Liver (tissue), 9 donors: ENCODE results near the gene COX20. TPM values are rescaled to one million over a fixed set of nuclear protein-coding genes. Genes with fewer than 3 reads are reported as not detected.
"Not testable (repeated sequence)": the region's sequence is repeated elsewhere in the genome, so short reads cannot be mapped to it uniquely, and the experiment has no call there.

ENCODE experiments used
- DNase-seq: peaks from one replicate; pipeline ENCODE4 v3.0.0-alpha.2; 2017; ENCODE audit warnings: low spot score
- H3K27ac ChIP-seq, 2 donors: one replicate each; pipeline ENCODE4 v1.7.0; 2013; ENCODE audit warnings: inconsistent platforms in 2 of 2, low read length in 2 of 2, control low read depth in 1 of 2, low read depth in 1 of 2, mild to moderate bottlenecking in 1 of 2
- H3K27me3 ChIP-seq, 4 donors: one replicate each; pipeline versions ENCODE4 v1.6.1 to v1.7.0; 2013; ENCODE audit warnings: low read length in 3 of 4, inconsistent platforms in 1 of 4, mild to moderate bottlenecking in 1 of 4, moderate library complexity in 1 of 4; ENCODE audit not compliant: control insufficient read depth in 4 of 4, insufficient read depth in 4 of 4
- H3K36me3 ChIP-seq, 4 donors: one replicate each; pipeline versions ENCODE4 v1.6.1 to v1.7.0; 2013; ENCODE audit warnings: low read length in 3 of 4, mild to moderate bottlenecking in 3 of 4, low read depth in 1 of 4, moderate library complexity in 1 of 4; ENCODE audit not compliant: control insufficient read depth in 4 of 4, insufficient read depth in 3 of 4
- H3K4me1 ChIP-seq, 4 donors: one replicate each; pipeline versions ENCODE4 v1.6.1 to v1.7.0; 2013; ENCODE audit warnings: low read length in 3 of 4, mild to moderate bottlenecking in 3 of 4, moderate library complexity in 1 of 4; ENCODE audit not compliant: control insufficient read depth in 4 of 4, insufficient read depth in 4 of 4
- H3K4me3 ChIP-seq, 3 donors: one replicate each; pipeline versions ENCODE4 v1.6.1 to v1.7.0; 2013; ENCODE audit warnings: low read length in 3 of 3, control low read depth in 1 of 3, low read depth in 1 of 3, mild to moderate bottlenecking in 1 of 3
- H3K9ac ChIP-seq, 2 donors: one replicate each; pipeline ENCODE4 v1.7.0; 2013; ENCODE audit warnings: low read length in 2 of 2, mild to moderate bottlenecking in 2 of 2, moderate library complexity in 2 of 2, control low read depth in 1 of 2, low read depth in 1 of 2
- H3K9me3 ChIP-seq, 4 donors: one replicate each; pipeline versions ENCODE4 v1.6.1 to v1.7.0; 2013; ENCODE audit warnings: low read length in 3 of 4; ENCODE audit not compliant: control insufficient read depth in 4 of 4
- ATF3 ChIP-seq: IDR thresholded peaks from 2 replicates; pipeline ENCODE4 v1.6.1; 2016; ENCODE audit warnings: antibody characterized with exemption
- HNF4A ChIP-seq, 2 donors: conservative IDR thresholded peaks; 2 replicates each; pipeline ENCODE4 v1.6.1; 2016; ENCODE audit warnings: antibody characterized with exemption in 2 of 2, mild to moderate bottlenecking in 2 of 2
- HNF4G ChIP-seq: IDR thresholded peaks from 2 replicates; pipeline ENCODE4 v1.6.1; 2016; ENCODE audit warnings: antibody characterized with exemption
- JUND ChIP-seq, 2 donors: IDR thresholded peaks; 2 replicates each; pipeline ENCODE4 v1.6.1; 2016; ENCODE audit warnings: antibody characterized with exemption in 2 of 2
- MAX ChIP-seq: IDR thresholded peaks from 2 replicates; pipeline ENCODE4 v1.6.1; 2016; ENCODE audit warnings: antibody characterized with exemption
- RAD21 ChIP-seq, 2 donors: IDR thresholded peaks; 2 replicates each; pipeline ENCODE4 v1.6.1; 2016; ENCODE audit warnings: antibody characterized with exemption in 2 of 2, mild to moderate bottlenecking in 2 of 2
- YY1 ChIP-seq: IDR thresholded peaks from 2 replicates; pipeline ENCODE4 v1.6.1; 2016; ENCODE audit warnings: antibody characterized with exemption, mild to moderate bottlenecking
- ZBTB33 ChIP-seq: IDR thresholded peaks from 2 replicates; pipeline ENCODE4 v1.6.1; 2016; ENCODE audit warnings: antibody characterized with exemption
- WGBS: extraction: QIAGEN DNeasy Blood & Tissue Kit; methylation state at CpG from one replicate; pipeline ENCODE4 v1.1.7; 2013; 5-methylcytosine and 5-hydroxymethylcytosine counted together
- polyA plus RNA-seq, 2 donors: library from polyadenylated mRNA; stranded (reverse) in 1 of 2; unstranded in 1 of 2; fragments of 200-250 nt in 1 of 2; fragments of >200 nt in 1 of 2; fragmentation: Nextera tagmentation in 1 of 2; extraction: Ambion mirVana in 1 of 2; gene quantifications; one replicate each; pipeline versions ENCODE4 v1.2.1 to v1.2.3, GENCODE V29; 2013 to 2015
- total RNA-seq, 2 donors: library from RNA; depleted of rRNA; stranded (reverse); fragments of >200 nt; gene quantifications; one replicate each; pipeline ENCODE4 v1.2.3, GENCODE V29; 2014
- TF ChIP-seq, protein P1 (sequence below): fragments of 150-350 bp; IDR thresholded peaks from 2 replicates; pipeline ENCODE4 v1.5.1; 2017; ENCODE audit warnings: improper control_type of control experiment, low read depth, low read length; ENCODE audit not compliant: missing input control
- TF ChIP-seq, protein P2 (sequence below): IDR thresholded peaks from 2 replicates; pipeline ENCODE4 v1.6.1; 2016; ENCODE audit warnings: antibody characterized with exemption, mild to moderate bottlenecking
- donor health status: healthy.
- donor health status: healthy.
- donor health status: healthy.
- donor health status: healthy.
- donor health status: healthy.

COX20 gene
- total and polyA plus RNA-seq, 4 donors, result 16.7 to 45.7 (median 19.0) TPM

- TF ChIP-seq RAD21 (IDR thresholded peaks at IDR 0.05) (no peak), YY1 (no peak), HNF4G (no peak), JUND (IDR thresholded peaks at IDR 0.05) (no peak), ATF3 (no peak), ZBTB33 (no peak), HNF4A (conservative IDR thresholded peaks at IDR 0.05) (no peak), MAX (no peak)
- TF ChIP-seq, protein P1, sequence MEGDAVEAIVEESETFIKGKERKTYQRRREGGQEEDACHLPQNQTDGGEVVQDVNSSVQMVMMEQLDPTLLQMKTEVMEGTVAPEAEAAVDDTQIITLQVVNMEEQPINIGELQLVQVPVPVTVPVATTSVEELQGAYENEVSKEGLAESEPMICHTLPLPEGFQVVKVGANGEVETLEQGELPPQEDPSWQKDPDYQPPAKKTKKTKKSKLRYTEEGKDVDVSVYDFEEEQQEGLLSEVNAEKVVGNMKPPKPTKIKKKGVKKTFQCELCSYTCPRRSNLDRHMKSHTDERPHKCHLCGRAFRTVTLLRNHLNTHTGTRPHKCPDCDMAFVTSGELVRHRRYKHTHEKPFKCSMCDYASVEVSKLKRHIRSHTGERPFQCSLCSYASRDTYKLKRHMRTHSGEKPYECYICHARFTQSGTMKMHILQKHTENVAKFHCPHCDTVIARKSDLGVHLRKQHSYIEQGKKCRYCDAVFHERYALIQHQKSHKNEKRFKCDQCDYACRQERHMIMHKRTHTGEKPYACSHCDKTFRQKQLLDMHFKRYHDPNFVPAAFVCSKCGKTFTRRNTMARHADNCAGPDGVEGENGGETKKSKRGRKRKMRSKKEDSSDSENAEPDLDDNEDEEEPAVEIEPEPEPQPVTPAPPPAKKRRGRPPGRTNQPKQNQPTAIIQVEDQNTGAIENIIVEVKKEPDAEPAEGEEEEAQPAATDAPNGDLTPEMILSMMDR, result no peak
- TF ChIP-seq, protein P2, sequence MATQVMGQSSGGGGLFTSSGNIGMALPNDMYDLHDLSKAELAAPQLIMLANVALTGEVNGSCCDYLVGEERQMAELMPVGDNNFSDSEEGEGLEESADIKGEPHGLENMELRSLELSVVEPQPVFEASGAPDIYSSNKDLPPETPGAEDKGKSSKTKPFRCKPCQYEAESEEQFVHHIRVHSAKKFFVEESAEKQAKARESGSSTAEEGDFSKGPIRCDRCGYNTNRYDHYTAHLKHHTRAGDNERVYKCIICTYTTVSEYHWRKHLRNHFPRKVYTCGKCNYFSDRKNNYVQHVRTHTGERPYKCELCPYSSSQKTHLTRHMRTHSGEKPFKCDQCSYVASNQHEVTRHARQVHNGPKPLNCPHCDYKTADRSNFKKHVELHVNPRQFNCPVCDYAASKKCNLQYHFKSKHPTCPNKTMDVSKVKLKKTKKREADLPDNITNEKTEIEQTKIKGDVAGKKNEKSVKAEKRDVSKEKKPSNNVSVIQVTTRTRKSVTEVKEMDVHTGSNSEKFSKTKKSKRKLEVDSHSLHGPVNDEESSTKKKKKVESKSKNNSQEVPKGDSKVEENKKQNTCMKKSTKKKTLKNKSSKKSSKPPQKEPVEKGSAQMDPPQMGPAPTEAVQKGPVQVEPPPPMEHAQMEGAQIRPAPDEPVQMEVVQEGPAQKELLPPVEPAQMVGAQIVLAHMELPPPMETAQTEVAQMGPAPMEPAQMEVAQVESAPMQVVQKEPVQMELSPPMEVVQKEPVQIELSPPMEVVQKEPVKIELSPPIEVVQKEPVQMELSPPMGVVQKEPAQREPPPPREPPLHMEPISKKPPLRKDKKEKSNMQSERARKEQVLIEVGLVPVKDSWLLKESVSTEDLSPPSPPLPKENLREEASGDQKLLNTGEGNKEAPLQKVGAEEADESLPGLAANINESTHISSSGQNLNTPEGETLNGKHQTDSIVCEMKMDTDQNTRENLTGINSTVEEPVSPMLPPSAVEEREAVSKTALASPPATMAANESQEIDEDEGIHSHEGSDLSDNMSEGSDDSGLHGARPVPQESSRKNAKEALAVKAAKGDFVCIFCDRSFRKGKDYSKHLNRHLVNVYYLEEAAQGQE, result no peak
- H3K9ac ChIP-seq, result no peak overlapping the region
- H3K36me3 ChIP-seq, result no peaks in the 10 kb centered on the region
- H3K27me3 ChIP-seq, result no peaks in the 10 kb centered on the region
- no peaks in the 10 kb centered on the region for H3K9me3 ChIP-seq
- H3K27ac ChIP-seq, result no peak overlapping the region
- WGBS, result 84% methylated on average over 3 of the region's 3 CpGs
- no peak for DNase-seq
- H3K4me1 ChIP-seq, result peaks cover 0 to 3% (median 0%) of the 10 kb centered on the region in 4 donors
- H3K4me3 ChIP-seq, result no peak overlapping the region
These were observed 4.8 kb upstream of the COX20 start for GRCh38 chr1:244830639-244831038.

DNA sequence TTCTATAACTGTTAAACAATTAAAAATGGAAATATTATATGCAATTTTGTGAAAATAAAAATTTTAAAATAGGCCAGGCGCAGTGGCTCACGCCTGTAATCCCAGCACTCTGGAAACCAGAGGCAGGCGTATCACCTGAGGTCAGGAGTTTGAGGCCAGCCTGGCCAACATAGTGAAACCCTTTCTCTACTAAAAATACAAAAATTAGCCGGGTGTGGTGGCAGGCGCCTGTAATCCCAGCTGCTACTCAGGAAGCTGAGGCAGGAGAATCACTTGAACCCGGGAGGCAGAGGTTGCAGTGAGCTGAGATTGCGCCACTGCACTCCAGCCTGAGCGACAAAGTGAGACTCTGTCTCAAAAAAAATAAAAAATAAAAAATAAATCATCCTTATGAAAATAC, 2.2 kb upstream of the COX20 start:
- not testable (repeated sequence) for H3K36me3 ChIP-seq, H3K9me3 ChIP-seq, DNase-seq, H3K27me3 ChIP-seq
- TF ChIP-seq HNF4A (conservative IDR thresholded peaks at IDR 0.05), result peak in 1 of 2 donors; percentile 9
- Histone ChIP-seq H3K27ac (peak overlapping the region; percentile 97 to 99), H3K4me3 (peak overlapping the region in 2 of 3 donors; percentile 67 to 84), H3K4me1 (peaks cover 0 to 13% (median 8%) of the 10 kb centered on the region in 4 donors), H3K9ac (peak overlapping the region; percentile 86 to 96)
- WGBS, result 36% methylated on average over 8 of the region's 8 CpGs
